ENCODE results near the gene SORBS1.

- TF ChIP-seq EZH2 (IDR thresholded peaks at IDR 0.05) = no peak
- no peak for TF ChIP-seq CTCF (IDR thresholded peaks at IDR 0.05)
Measured at GRCh38 chr10:95325863-95326262, 235.3 kb downstream of the SORBS1 start.

Data from neural progenitor cell (in vitro differentiated cells).